ENCODE measurements around the gene ACD. TPM values are rescaled to one million over a fixed set of nuclear protein-coding genes. Genes with fewer than 3 reads are reported as not detected.
A peak's percentile ranks its signal among the peaks of the same experiment; 100 is the strongest.

ACD gene
- total and polyA plus RNA-seq, 9 of the 15 experiments (the other 6 are each of a cell fraction or from before 2014, with no cell fraction given), result 4.2 to 47.4 (median 19.2) TPM

- TF ChIP-seq CREB3 (tag; conservative IDR thresholded peaks at IDR 0.05; ENCODE audit: low read depth) (no peak), ILK (tag; IDR thresholded peaks at IDR 0.05; ENCODE audit: borderline replicate concordance, low read depth) (no peak), SRF (CRISPR knock-in tag; IDR thresholded peaks at IDR 0.05) (no peak; a peak in 2 of 4 replicates), RB1 (IDR thresholded peaks at IDR 0.05; ENCODE audit: low read depth) (peak; percentile 82), BRD4 (IDR thresholded peaks at IDR 0.05) (peak; percentile 26; the same call in 1 of the 2 replicates), MITF (IDR thresholded peaks at IDR 0.05) (no peak), ZNF217 (CRISPR knock-in tag; IDR thresholded peaks at IDR 0.05) (no peak), HOMEZ (CRISPR knock-in tag; IDR thresholded peaks at IDR 0.05) (no peak), FOXJ2 (tag; IDR thresholded peaks at IDR 0.05) (no peak), ZNF589 (CRISPR knock-in tag; IDR thresholded peaks at IDR 0.05; ENCODE audit: low read depth) (no peak), MAX (CRISPR knock-in tag; IDR thresholded peaks at IDR 0.05) (peak; percentile 86), MXD1 (CRISPR knock-in tag; IDR thresholded peaks at IDR 0.05; ENCODE audit: borderline replicate concordance, poor library complexity, severe bottlenecking) (no peak), SUPT5H (IDR thresholded peaks at IDR 0.05) (peak; percentile 72; the same call in 1 of the 2 replicates), POLR3A (IDR thresholded peaks at IDR 0.05; ENCODE audit: borderline replicate concordance, extremely low read depth, insufficient read depth, insufficient read length) (no peak), PCBP2 (IDR thresholded peaks at IDR 0.05; ENCODE audit: low read depth, low read length, poor library complexity, severe bottlenecking) (no peak), ZSCAN32 (CRISPR knock-in tag; IDR thresholded peaks at IDR 0.05) (no peak), ZNF695 (CRISPR knock-in tag; IDR thresholded peaks at IDR 0.05) (no peak), MAFG (tag; conservative IDR thresholded peaks at IDR 0.05) (no peak), ZBTB9 (CRISPR knock-in tag; IDR thresholded peaks at IDR 0.05) (no peak), RAD51 (IDR thresholded peaks at IDR 0.05; ENCODE audit: borderline replicate concordance, low read depth) (no peak), ETV5 (CRISPR knock-in tag; IDR thresholded peaks at IDR 0.05; ENCODE audit: low read depth) (no peak)
These were observed at the start of gene ACD (continued) for GRCh38 chr16:67659675-67660563.

Measured in K562 (cell line).